HCT116 (cell line): Measurements from ENCODE around the gene BMPER. TPM values are rescaled to one million over a fixed set of nuclear protein-coding genes. Genes with fewer than 3 reads are reported as not detected.

Experiments used
- ATAC-seq: fragments of 200-7000 bp; cut with Tn5 transposase; 2 replicates; pipeline ENCODE4 v1.9.1; 2020; ENCODE audit warnings: mild to moderate bottlenecking, moderate library complexity
- BruUV-seq: library from RNA; stranded (reverse); fragments of 400-500 nt; replicated peaks from 2 replicates; lab custom pipeline; 2021; lab: Mats Ljungman, UMichigan
- CTCF ChIA-PET: fragments of 300-600 bp; sonication (Branson Sonifier 250); formaldehyde crosslinking; loops from one replicate; lab custom pipeline; 2021; ENCODE audit warnings: antibody characterized with exemption; lab: Charles Lee
- POLR2A ChIA-PET: fragments of 300-600, 350-600 bp; sonication (Branson Sonifier 250); formaldehyde crosslinking; loops from one replicate; lab custom pipeline; 2021; ENCODE audit warnings: antibody characterized with exemption; lab: Charles Lee
- RAD21 ChIA-PET, 2 experiments: fragments of 300-600 bp; sonication (Branson Sonifier 250); formaldehyde crosslinking; loops; one replicate each; lab custom pipeline; 2023; ENCODE audit warnings: low total read pairs in 2 of 2; ENCODE audit not compliant: uncharacterized antibody in 2 of 2, unreplicated experiment in 2 of 2, low non-redundant PET in 1 of 2; lab: Charles Lee
- DNase-seq: peaks from one replicate; pipeline ENCODE4 v3.0.0-alpha.2; 2010; ENCODE audit warnings: low read depth, low spot score
- H2AFZ ChIP-seq: fragments of 200-600 bp; shearing (Covaris generic), sonication (generic); 2 replicates; pipeline ENCODE4 v1.6.1; 2017; ENCODE audit warnings: low read depth, mixed run types, mixed read lengths, antibody characterized with exemption, low read length; ENCODE audit not compliant: poor library complexity, severe bottlenecking
- H3K27ac ChIP-seq: 2 replicates; pipeline ENCODE4 v1.5.1; 2012; ENCODE audit warnings: low read depth, low read length
- H3K27me3 ChIP-seq: fragments of 200-600 bp; sonication (generic); 2 replicates; pipeline ENCODE4 v1.6.1; 2016; ENCODE audit warnings: mixed run types, low read length, mixed read lengths; ENCODE audit not compliant: insufficient read depth
- H3K36me3 ChIP-seq, 2 experiments: fragments of 200-500 bp in 1 of 2; fragments of 200-600 bp in 1 of 2; sonication (Bioruptor generic) in 1 of 2; sonication (generic) in 1 of 2; 2 replicates each; pipeline versions ENCODE4 v1.5.1 to v1.6.1; 2014 to 2016; ENCODE audit warnings: low read length in 2 of 2, inconsistent platforms in 1 of 2, mixed read lengths in 1 of 2, mixed run types in 1 of 2; ENCODE audit not compliant: insufficient read depth in 2 of 2, control insufficient read depth in 1 of 2
- H3K4me1 ChIP-seq, 2 experiments: fragments of 200-600 bp in 1 of 2; sonication (generic) in 1 of 2; 2 replicates each; pipeline versions ENCODE4 v1.5.1 to v1.6.1; 2012 to 2017; ENCODE audit warnings: low read length in 2 of 2, inconsistent platforms in 1 of 2, mild to moderate bottlenecking in 1 of 2, mixed read lengths in 1 of 2, mixed run types in 1 of 2, moderate library complexity in 1 of 2; ENCODE audit not compliant: insufficient read depth in 2 of 2, control insufficient read depth in 1 of 2
- H3K4me2 ChIP-seq: fragments of 200-600 bp; sonication (generic); 2 replicates; pipeline ENCODE4 v1.6.1; 2017; ENCODE audit warnings: mixed run types, low read length, mixed read lengths
- H3K4me3 ChIP-seq, 2 experiments: fragments of 200-600 bp in 1 of 2; sonication (generic) in 1 of 2; replicated peaks in 1 of 2; 2 replicates each; pipeline ENCODE4 v1.5.1; 2011 to 2016; ENCODE audit warnings: low read length in 2 of 2, control low read depth in 1 of 2, low read depth in 1 of 2, mild to moderate bottlenecking in 1 of 2, mixed read lengths in 1 of 2, mixed run types in 1 of 2
- H3K79me2 ChIP-seq: fragments of 200-600 bp; sonication (generic); 2 replicates; pipeline ENCODE4 v1.6.1; 2017; ENCODE audit warnings: mild to moderate bottlenecking, mixed run types, low read length, moderate library complexity, mixed read lengths; ENCODE audit not compliant: insufficient read depth
- H3K9ac ChIP-seq: fragments of 200-600 bp; sonication (generic); 2 replicates; pipeline ENCODE4 v1.6.1; 2016; ENCODE audit warnings: low read length, mixed read lengths
- H3K9me2 ChIP-seq: fragments of 200-600 bp; sonication (generic), shearing (Covaris generic); 2 replicates; pipeline ENCODE4 v1.6.1; 2017; ENCODE audit warnings: mixed run types, mild to moderate bottlenecking, moderate library complexity; ENCODE audit not compliant: insufficient read depth
- H3K9me3 ChIP-seq, 2 experiments: fragments of 200-500 bp in 1 of 2; fragments of 200-600 bp in 1 of 2; sonication (Bioruptor generic) in 1 of 2; sonication (generic) in 1 of 2; 2 replicates each; pipeline ENCODE4 v1.6.1; 2014 to 2017; ENCODE audit warnings: low read length in 2 of 2, mixed read lengths in 2 of 2, inconsistent platforms in 1 of 2, low read depth in 1 of 2, mild to moderate bottlenecking in 1 of 2, mixed run types in 1 of 2, moderate library complexity in 1 of 2; ENCODE audit not compliant: control insufficient read depth in 1 of 2, insufficient read depth in 1 of 2
- H4K20me1 ChIP-seq: fragments of 200-600 bp; sonication (generic), shearing (Covaris generic); 2 replicates; pipeline ENCODE4 v1.6.1; 2017; ENCODE audit warnings: mixed run types, mild to moderate bottlenecking, moderate library complexity; ENCODE audit not compliant: insufficient read depth
- ATF3 ChIP-seq: IDR thresholded peaks from 2 replicates; pipeline ENCODE4 v1.6.1; 2012
- CEBPB ChIP-seq: IDR thresholded peaks from 2 replicates; pipeline ENCODE4 v1.6.1; 2012; ENCODE audit warnings: low read depth
- CTCF ChIP-seq, 3 experiments: fragments of 200-600 bp in 1 of 3; sonication (generic) in 1 of 3; IDR thresholded peaks in 2 of 3; conservative IDR thresholded peaks in 1 of 3; 2 replicates each; pipeline ENCODE4 v1.5.1; 2012 to 2017; ENCODE audit warnings: low read depth in 2 of 3, low read length in 2 of 3, antibody characterized with exemption in 1 of 3, borderline replicate concordance in 1 of 3, control low read depth in 1 of 3, mild to moderate bottlenecking in 1 of 3, mixed read lengths in 1 of 3, mixed run types in 1 of 3, moderate library complexity in 1 of 3; ENCODE audit not compliant: insufficient read depth in 1 of 3
- EZH2 ChIP-seq: fragments of 200-600 bp; sonication (generic); IDR thresholded peaks from 2 replicates; pipeline ENCODE4 v1.6.1; 2017; ENCODE audit warnings: antibody characterized with exemption, mixed run types
- EZH2phosphoT487 ChIP-seq: fragments of 200-600 bp; IDR thresholded peaks from 2 replicates; pipeline ENCODE4 v1.6.1; 2018; ENCODE audit warnings: antibody characterized with exemption, borderline replicate concordance
- FOSL1 ChIP-seq: IDR thresholded peaks from 2 replicates; pipeline ENCODE4 v1.6.1; 2012; ENCODE audit warnings: low read depth
- JUND ChIP-seq: IDR thresholded peaks from 2 replicates; pipeline ENCODE4 v1.6.1; 2012
- MAX ChIP-seq: IDR thresholded peaks from 2 replicates; pipeline ENCODE4 v1.6.1; 2012
- POLR2A ChIP-seq: IDR thresholded peaks from 2 replicates; pipeline ENCODE4 v1.7.0; 2011; ENCODE audit warnings: borderline replicate concordance; ENCODE audit not compliant: insufficient read depth, insufficient read length; ENCODE audit errors: extremely low read depth
- POLR2AphosphoS5 ChIP-seq: IDR thresholded peaks from 2 replicates; pipeline ENCODE4 v1.6.1; 2011; ENCODE audit warnings: mild to moderate bottlenecking, low read depth, low read length, moderate library complexity
- RAD21 ChIP-seq: IDR thresholded peaks from 2 replicates; pipeline ENCODE4 v1.6.1; 2012; ENCODE audit warnings: low read depth, mild to moderate bottlenecking
- REST ChIP-seq: IDR thresholded peaks from 2 replicates; pipeline ENCODE4 v1.6.1; 2012; ENCODE audit warnings: low read depth
- SIN3A ChIP-seq: IDR thresholded peaks from 2 replicates; pipeline ENCODE4 v1.6.1; 2012; ENCODE audit warnings: low read depth
- SP1 ChIP-seq: IDR thresholded peaks from 2 replicates; pipeline ENCODE4 v1.6.1; 2012; ENCODE audit warnings: low read depth
- SRF ChIP-seq: IDR thresholded peaks from 2 replicates; pipeline ENCODE4 v1.6.1; 2012; ENCODE audit warnings: low read depth
- TCF7L2 ChIP-seq: IDR thresholded peaks from 2 replicates; pipeline ENCODE4 v1.7.0; 2011; ENCODE audit warnings: borderline replicate concordance, inconsistent platforms; ENCODE audit not compliant: insufficient read depth, insufficient read length; ENCODE audit errors: extremely low read depth
- YY1 ChIP-seq: IDR thresholded peaks from 2 replicates; pipeline ENCODE4 v1.6.1; 2011; ENCODE audit warnings: low read length, low read depth, moderate library complexity, mild to moderate bottlenecking; ENCODE audit not compliant: insufficient replicate concordance; ENCODE audit errors: extremely low read depth
- ZBTB33 ChIP-seq: IDR thresholded peaks from 2 replicates; pipeline ENCODE4 v1.6.1; 2011; ENCODE audit warnings: mild to moderate bottlenecking, low read length, moderate library complexity; ENCODE audit not compliant: insufficient replicate concordance; ENCODE audit errors: extremely low read depth
- ZNF274 ChIP-seq: fragments of 200-500 bp; sonication (Bioruptor generic); IDR thresholded peaks from 2 replicates; pipeline ENCODE4 v1.6.1; 2014; ENCODE audit warnings: mild to moderate bottlenecking, low read depth, low read length, inconsistent platforms
- intact Hi-C: fragments of 100-400 bp; cut with micrococcal nuclease; formaldehyde crosslinking; loops from 2 replicates; pipeline ENCODE4 v1.10.0; 2022
- total RNA-seq: library from RNA; stranded (reverse); gene quantifications from one replicate; pipeline ENCODE4 v1.2.1, GENCODE V29; 2021; ENCODE audit not compliant: unreplicated experiment

Gene BMPER
- total RNA-seq, 1 experiment from 2014 or later: not detected

- POLR2A ChIA-PET: no interaction called here
- BruUV-seq: no TSS peak
- no peaks in the 10 kb centered on the region for H3K36me3 ChIP-seq
These were observed 32.5 kb downstream of the BMPER start for GRCh38 chr7:33937871-33938270.

More at GRCh38 chr7:33937871-33938270, 32.5 kb downstream of the BMPER start:
- Histone ChIP-seq H2AFZ (no peak overlapping the region), H3K27ac (no peak overlapping the region)
- intact Hi-C loops: no loop called here
- TF ChIP-seq REST: no peak
- TF ChIP-seq TCF7L2: no peak
- no peak for TF ChIP-seq POLR2A
- TF ChIP-seq RAD21: no peak
- no peak for TF ChIP-seq MAX
- TF ChIP-seq JUND: no peak
- no peak for TF ChIP-seq SP1
- TF ChIP-seq EZH2phosphoT487: no peak
- no peak for TF ChIP-seq POLR2AphosphoS5
- TF ChIP-seq CEBPB: no peak
- no peak for TF ChIP-seq SRF
- no peak for TF ChIP-seq EZH2
- TF ChIP-seq SIN3A: no peak
- TF ChIP-seq FOSL1: no peak
- TF ChIP-seq CTCF (IDR thresholded peaks at IDR 0.05 in 2 of 3, conservative IDR thresholded peaks at IDR 0.05 in 1 of 3; ENCODE audit: borderline replicate concordance in 1 of 3, insufficient read depth in 1 of 3, low read depth in 2 of 3, low read length in 2 of 3): no peak
- TF ChIP-seq ATF3: no peak
- TF ChIP-seq YY1: no peak
- TF ChIP-seq ZBTB33: no peak
- no peak for TF ChIP-seq ZNF274
- TF ChIP-seq, all 23 proteins: peak for 0
- Histone ChIP-seq H3K4me1 (peaks cover 0 to 3% of the 10 kb centered on the region in 2 experiments; a peak in 1 of 4 replicates), H3K9ac (no peak overlapping the region), H3K79me2 (no peaks in the 10 kb centered on the region), H4K20me1 (no peaks in the 10 kb centered on the region), H3K4me3 (no peak overlapping the region), H3K9me3 (no peaks in the 10 kb centered on the region), H3K27me3 (no peaks in the 10 kb centered on the region), H3K4me2 (no peak overlapping the region), H3K9me2 (no peaks in the 10 kb centered on the region)
- ATAC-seq (no peak), DNase-seq (no peak)
- RAD21 ChIA-PET: no interaction called here
- CTCF ChIA-PET: no interaction called here
